ENCODE data around the gene SMAD9.
"Not testable (repeated sequence)": the region's sequence is repeated elsewhere in the genome, so short reads cannot be mapped to it uniquely, and the experiment has no call there.

Gene SMAD9

DNA sequence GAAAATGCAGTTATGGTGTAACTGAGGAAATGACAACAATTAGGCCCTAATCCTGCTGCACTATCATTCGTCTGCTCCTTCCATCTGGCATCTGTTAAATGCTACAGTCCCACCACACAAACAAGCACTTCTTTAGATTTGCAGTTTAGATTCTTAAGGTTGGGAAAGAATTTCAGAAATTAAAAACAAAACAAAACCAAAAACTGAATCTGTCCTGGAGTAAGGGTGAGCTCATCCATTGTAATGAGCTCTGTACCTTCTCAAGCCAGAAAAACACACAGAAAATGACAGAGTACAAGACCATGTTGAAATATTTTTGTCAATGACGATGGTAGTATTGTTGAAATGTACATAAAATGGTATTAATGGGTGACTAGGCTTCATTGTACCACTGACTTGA lies 28.3 kb downstream of the SMAD9 start:
- no peak for DNase-seq (ENCODE audit: low spot score)
- TF ChIP-seq, protein P1, sequence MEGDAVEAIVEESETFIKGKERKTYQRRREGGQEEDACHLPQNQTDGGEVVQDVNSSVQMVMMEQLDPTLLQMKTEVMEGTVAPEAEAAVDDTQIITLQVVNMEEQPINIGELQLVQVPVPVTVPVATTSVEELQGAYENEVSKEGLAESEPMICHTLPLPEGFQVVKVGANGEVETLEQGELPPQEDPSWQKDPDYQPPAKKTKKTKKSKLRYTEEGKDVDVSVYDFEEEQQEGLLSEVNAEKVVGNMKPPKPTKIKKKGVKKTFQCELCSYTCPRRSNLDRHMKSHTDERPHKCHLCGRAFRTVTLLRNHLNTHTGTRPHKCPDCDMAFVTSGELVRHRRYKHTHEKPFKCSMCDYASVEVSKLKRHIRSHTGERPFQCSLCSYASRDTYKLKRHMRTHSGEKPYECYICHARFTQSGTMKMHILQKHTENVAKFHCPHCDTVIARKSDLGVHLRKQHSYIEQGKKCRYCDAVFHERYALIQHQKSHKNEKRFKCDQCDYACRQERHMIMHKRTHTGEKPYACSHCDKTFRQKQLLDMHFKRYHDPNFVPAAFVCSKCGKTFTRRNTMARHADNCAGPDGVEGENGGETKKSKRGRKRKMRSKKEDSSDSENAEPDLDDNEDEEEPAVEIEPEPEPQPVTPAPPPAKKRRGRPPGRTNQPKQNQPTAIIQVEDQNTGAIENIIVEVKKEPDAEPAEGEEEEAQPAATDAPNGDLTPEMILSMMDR (IDR thresholded peaks at IDR 0.05; ENCODE audit: extremely low read depth, missing control alignments), result no peak

DNA sequence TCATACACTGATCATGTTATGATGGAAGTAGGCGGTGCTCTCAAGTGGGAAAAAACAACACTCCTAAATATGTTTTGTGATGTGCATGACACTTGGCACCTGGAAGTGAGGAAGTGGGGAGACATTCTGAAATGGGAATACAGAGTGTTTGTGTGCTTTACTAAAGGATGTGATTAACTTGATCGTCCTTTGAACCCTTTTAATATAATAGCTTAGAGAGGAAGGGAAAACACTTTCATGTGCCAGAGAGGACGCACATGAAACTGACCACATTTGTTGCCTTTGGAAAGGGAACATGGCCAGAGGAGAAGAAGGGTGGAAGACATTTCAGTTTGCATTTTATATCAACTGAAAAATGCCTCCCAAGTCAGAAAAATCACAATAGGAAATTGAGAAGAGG lies 31.4 kb downstream of the SMAD9 start:
- no peak for DNase-seq (ENCODE audit: low spot score)
- TF ChIP-seq, protein P1 (IDR thresholded peaks at IDR 0.05; ENCODE audit: extremely low read depth, missing control alignments), result no peak

DNA sequence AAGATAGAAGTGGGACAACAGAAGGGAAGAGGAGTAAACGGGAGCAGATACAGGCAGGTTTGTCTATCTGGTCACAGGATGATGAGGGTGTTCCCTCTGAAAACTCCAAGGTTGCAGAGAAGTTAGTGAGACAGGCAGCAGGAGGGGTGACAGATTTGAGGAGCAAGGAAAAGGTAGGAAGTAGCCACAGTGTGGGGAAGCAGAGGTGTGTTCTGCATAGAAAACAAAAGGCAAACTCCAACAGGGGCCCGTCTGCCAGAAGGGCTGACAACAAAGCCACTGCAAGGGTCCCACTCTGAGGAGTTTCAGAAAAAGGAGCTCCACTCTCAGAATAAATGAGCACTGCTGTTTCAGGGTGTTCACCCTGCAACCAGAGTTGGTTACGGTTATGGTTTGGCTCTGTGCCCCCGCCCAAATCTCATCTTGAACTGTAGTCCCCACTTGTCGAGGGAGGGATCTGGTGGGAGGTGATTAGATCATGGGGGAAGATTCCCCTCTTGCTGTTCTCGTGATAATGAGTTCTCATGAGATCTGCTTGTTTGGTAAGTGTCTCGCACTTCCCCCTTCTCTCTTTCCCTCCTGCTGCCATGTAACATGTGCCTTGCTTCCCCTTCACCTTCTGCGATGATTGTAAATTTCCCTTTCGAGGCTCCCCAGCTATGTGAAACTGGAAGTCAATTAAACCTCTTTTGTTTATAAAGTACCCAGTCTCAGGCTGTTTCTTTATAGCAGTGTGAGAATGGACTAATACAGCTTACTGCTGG lies 32.1 kb downstream of the SMAD9 start:
- TF ChIP-seq, protein P1 (IDR thresholded peaks at IDR 0.05; ENCODE audit: extremely low read depth, missing control alignments), result no peak
- no peak for DNase-seq (ENCODE audit: low spot score)

DNA sequence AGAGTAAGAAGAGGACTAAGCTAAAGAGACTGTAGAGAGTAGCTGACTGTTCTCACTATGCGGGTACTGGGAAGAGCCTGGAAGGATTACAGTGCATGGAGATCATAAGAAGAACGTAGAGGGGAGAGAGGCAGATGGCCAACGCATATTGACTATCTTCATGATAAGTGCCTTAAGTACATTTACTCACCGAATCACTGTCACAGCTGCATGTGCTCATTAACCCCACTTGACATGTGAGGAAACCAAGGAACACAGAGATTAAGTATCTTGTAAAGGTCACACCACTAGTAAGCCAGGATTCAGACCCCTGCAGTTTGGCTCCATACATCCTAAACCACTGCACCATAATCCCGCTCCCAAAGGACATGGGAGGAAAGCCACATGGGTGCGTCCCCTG lies 34.1 kb downstream of the SMAD9 start:
- DNase-seq (ENCODE audit: low spot score), result no peak
- TF ChIP-seq, protein P1 (IDR thresholded peaks at IDR 0.05; ENCODE audit: extremely low read depth, missing control alignments), result no peak

DNA sequence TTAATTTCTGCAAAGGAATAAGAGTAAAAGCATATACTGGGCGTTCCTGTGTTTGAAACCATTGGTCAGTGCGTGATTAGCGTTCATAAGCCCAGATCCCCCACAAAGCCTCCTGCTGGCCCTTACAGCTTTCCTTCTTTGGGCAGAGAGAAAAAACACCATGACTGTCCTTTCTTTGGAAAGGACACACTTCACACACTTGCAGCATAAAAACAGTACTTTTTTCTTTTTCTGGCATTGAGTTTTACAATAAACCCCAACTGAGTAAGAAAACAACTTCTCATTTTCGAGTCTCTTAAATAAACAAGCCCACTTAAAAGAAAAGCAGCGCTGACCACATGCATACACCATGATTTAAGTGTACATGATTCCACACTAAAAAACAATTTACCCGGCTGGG lies 35.8 kb downstream of the SMAD9 start:
- no peak for DNase-seq (ENCODE audit: low spot score)
- TF ChIP-seq, protein P1 (IDR thresholded peaks at IDR 0.05; ENCODE audit: extremely low read depth, missing control alignments), result no peak

DNA sequence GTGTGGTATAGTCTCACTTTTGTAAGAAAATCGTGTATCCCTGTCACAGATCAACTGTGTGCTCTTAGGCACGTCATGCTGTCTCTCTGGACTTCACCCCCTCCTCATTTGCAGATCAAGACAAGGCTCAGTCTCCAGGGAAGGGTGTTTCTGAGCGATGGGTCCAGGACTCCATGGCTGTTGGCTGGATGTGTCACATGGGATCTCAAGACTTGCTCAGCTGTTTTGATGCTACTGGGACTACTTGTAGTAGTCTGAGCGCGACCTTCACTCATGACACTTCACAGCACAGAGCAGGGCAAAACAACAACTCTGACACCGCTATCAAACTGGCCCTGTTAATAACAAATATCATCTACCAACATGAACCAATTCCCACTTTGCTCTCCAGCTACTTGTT lies 36.2 kb downstream of the SMAD9 start:
- no peak for DNase-seq (ENCODE audit: low spot score)
- TF ChIP-seq, protein P1 (IDR thresholded peaks at IDR 0.05; ENCODE audit: extremely low read depth, missing control alignments), result no peak

DNA sequence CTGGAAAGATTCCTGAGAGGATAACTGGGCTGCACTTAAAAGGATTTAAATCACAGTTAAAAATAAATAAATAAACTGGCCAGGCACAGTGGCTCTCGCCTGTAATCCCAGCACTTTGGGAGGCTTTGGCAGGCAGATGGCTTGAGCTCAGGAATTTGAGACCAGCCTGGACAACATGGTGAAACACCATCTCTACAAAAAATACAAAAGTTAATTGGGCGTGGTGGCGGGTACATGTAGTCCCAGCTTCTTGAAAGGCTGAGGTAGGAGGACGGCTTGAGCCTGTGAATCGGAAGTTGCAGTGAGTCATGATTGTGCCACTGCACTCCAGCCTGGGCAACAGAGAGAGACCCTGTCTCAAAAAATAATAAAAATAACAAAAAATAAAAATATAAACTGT lies 36.6 kb downstream of the SMAD9 start:
- DNase-seq (ENCODE audit: low spot score), result not testable (repeated sequence)

DNA sequence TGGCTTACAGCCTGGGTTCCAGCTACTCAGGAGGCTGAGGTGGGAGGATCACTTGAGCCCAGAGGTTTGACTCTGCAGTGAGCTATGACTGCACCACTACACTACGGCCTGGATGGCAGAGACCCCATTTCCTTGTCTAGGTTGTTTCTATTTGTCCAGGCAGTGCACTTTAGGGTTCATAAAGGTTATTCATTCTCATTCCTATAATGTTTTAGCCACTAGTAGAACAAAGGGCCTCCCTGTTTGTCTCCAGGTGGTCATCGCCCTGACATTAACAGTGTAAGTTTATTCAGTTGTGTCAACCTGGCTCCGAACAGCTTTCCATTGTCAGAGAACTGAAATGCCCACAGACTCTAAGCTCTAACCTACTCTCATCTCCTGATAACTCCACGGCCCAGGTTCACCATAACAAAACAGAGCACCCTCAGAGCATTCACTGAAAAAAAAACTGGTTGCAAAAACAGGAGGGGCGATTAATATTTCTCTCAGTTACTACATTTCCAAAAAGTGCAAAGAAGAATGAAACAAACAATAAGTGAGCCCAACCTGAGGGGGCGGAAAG lies 37.1 kb downstream of the SMAD9 start:
- TF ChIP-seq, protein P1 (IDR thresholded peaks at IDR 0.05; ENCODE audit: extremely low read depth, missing control alignments), result no peak
- no peak for DNase-seq (ENCODE audit: low spot score)

Measured in GM20000 (cell line).